ENCODE measurements around the gene SNRPA1. TPM values are rescaled to one million over a fixed set of nuclear protein-coding genes. Genes with fewer than 3 reads are reported as not detected.
A peak's percentile ranks its signal among the peaks of the same experiment; 100 is the strongest.

Gene SNRPA1
- total and polyA plus RNA-seq, 2 of the 13 experiments (the other 11 are each of a cell fraction or from before 2014, with no cell fraction given) = 41.2 to 108 TPM

GRCh38 chr15:101324524-101325177, 29.6 kb upstream of the SNRPA1 start (continued):
- no peak for TF ChIP-seq CSRNP1 (CRISPR knock-in tag; IDR thresholded peaks at IDR 0.05)
- TF ChIP-seq HNF4A (CRISPR knock-in tag; IDR thresholded peaks at IDR 0.05) = peak; percentile 82
- no peak for TF ChIP-seq SOX13 (IDR thresholded peaks at IDR 0.05)
- peak in 1 of 2 experiments; percentile 25; a peak in 1 of 4 replicates for TF ChIP-seq SOX13 (CRISPR knock-in tag; conservative IDR thresholded peaks at IDR 0.05 in 1 of 2, IDR thresholded peaks at IDR 0.05 in 1 of 2)
- peak; percentile 61 for TF ChIP-seq KAT8 (CRISPR knock-in tag; IDR thresholded peaks at IDR 0.05)
- no peak for TF ChIP-seq BORCS8-MEF2B (CRISPR knock-in tag; IDR thresholded peaks at IDR 0.05)
- TF ChIP-seq ZNF687 (CRISPR knock-in tag; IDR thresholded peaks at IDR 0.05) = peak; percentile 57; the same call in 1 of the 2 replicates
- no peak for TF ChIP-seq CTCF (CRISPR knock-in tag; IDR thresholded peaks at IDR 0.05)
- 0 out of 2 replicates have a peak, but pooled peaks have one; percentile 18 for TF ChIP-seq HBP1 (CRISPR knock-in tag; IDR thresholded peaks at IDR 0.05; ENCODE audit: low read depth)
- peak; percentile 41; the same call in 1 of the 2 replicates for TF ChIP-seq THAP11 (CRISPR knock-in tag; IDR thresholded peaks at IDR 0.05)
- 0 out of 4 replicates have a peak, but pooled peaks of 1 of the 2 experiments have one; percentile 33 for TF ChIP-seq EP300 (IDR thresholded peaks at IDR 0.05; ENCODE audit: low read depth in 2 of 2, low read length in 2 of 2)
- TF ChIP-seq EP300 (CRISPR knock-in tag; IDR thresholded peaks at IDR 0.05; ENCODE audit: borderline replicate concordance) = no peak
- TF ChIP-seq RORA (CRISPR knock-in tag; IDR thresholded peaks at IDR 0.05) = no peak
- no peak for TF ChIP-seq ZBTB7A (CRISPR knock-in tag; IDR thresholded peaks at IDR 0.05)
- no peak for TF ChIP-seq CENPBD1 (CRISPR knock-in tag; IDR thresholded peaks at IDR 0.05; ENCODE audit: borderline replicate concordance, low read depth)
- TF ChIP-seq ETV5 (CRISPR knock-in tag; IDR thresholded peaks at IDR 0.05; ENCODE audit: borderline replicate concordance) = peak; percentile 50; the same call in 1 of the 2 replicates
- TF ChIP-seq ZSCAN22 (CRISPR knock-in tag; IDR thresholded peaks at IDR 0.05) = no peak
- peak; percentile 61; the same call in 1 of the 2 replicates for TF ChIP-seq ATF3 (CRISPR knock-in tag; IDR thresholded peaks at IDR 0.05)
- peak; percentile 97 for TF ChIP-seq ELF3 (CRISPR knock-in tag; IDR thresholded peaks at IDR 0.05)

All from HepG2 (cell line).